WERI-Rb-1 (cell line): ENCODE data around the gene OSBPL6.

Source experiments
- DNase-seq: peaks from one replicate; pipeline ENCODE4 v3.0.0-alpha.2; 2020
- H3K27ac ChIP-seq: fragments of 250-450 bp; sonication (Bioruptor Pico); 2 replicates; pipeline ENCODE4 v1.5.1; 2020; ENCODE audit warnings: mild to moderate bottlenecking, moderate library complexity
- H3K27me3 ChIP-seq: fragments of 250-450 bp; sonication (Bioruptor Pico); 2 replicates; pipeline ENCODE4 v1.5.1; 2021; ENCODE audit warnings: mild to moderate bottlenecking, low read depth, moderate library complexity; ENCODE audit not compliant: insufficient read depth, severe bottlenecking
- H3K36me3 ChIP-seq: fragments of 250-450 bp; sonication (Bioruptor Pico); 2 replicates; pipeline ENCODE4 v1.5.1; 2020; ENCODE audit warnings: mild to moderate bottlenecking, moderate library complexity
- H3K4me3 ChIP-seq: 2 replicates; pipeline ENCODE4 v1.5.1; 2011; ENCODE audit warnings: low read depth, mild to moderate bottlenecking, control low read depth, low read length
- H3K9me3 ChIP-seq: fragments of 250-450 bp; sonication (Bioruptor Pico); 2 replicates; pipeline ENCODE4 v1.5.1; 2021; ENCODE audit warnings: mild to moderate bottlenecking, moderate library complexity; ENCODE audit not compliant: severe bottlenecking
- TF ChIP-seq, protein P1 (sequence below): IDR thresholded peaks from 2 replicates; pipeline ENCODE4 v1.5.1; 2011; ENCODE audit warnings: low read depth, mild to moderate bottlenecking, control low read depth, inconsistent platforms, low read length

The OSBPL6 gene

DNA sequence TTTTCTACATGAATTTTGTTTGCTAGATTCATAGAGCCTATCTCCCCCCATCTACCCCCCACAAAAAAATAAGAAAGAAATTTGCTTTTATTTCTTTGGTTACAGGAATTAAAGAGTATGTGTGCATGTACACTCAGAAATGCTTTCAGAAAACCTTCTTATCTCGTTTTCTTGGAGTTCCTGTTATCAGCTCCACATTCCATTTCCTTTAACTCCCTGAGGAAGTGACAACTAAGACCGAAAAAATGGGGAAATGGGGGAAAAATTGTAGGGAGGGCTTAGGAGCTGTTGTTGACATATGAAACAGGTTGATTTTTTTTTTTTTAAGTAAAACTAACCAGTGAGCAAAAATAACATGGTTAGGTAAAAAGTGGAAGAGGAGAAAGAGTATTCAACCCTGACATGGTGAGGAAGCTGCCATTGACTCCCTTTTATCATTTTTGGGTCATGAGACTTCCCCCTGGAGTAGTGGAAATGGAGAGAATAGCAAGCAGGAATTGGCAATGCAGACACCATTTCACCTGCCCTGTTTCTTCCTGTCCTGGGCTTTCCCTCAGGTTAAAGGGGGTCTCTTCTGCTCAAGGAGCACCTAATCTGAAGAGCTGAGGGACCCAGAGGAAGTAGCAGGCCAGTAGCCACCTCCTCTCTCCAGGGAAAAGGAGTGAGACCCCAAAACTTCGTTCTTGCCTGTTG lies 93.5 kb downstream of the OSBPL6 start:
- Histone ChIP-seq H3K27ac (no peak overlapping the region), H3K4me3 (no peak overlapping the region), H3K9me3 (no peaks in the 10 kb centered on the region), H3K36me3 (peaks cover 7% of the 10 kb centered on the region), H3K27me3 (no peaks in the 10 kb centered on the region)
- DNase-seq: no peak
- TF ChIP-seq, protein P1, sequence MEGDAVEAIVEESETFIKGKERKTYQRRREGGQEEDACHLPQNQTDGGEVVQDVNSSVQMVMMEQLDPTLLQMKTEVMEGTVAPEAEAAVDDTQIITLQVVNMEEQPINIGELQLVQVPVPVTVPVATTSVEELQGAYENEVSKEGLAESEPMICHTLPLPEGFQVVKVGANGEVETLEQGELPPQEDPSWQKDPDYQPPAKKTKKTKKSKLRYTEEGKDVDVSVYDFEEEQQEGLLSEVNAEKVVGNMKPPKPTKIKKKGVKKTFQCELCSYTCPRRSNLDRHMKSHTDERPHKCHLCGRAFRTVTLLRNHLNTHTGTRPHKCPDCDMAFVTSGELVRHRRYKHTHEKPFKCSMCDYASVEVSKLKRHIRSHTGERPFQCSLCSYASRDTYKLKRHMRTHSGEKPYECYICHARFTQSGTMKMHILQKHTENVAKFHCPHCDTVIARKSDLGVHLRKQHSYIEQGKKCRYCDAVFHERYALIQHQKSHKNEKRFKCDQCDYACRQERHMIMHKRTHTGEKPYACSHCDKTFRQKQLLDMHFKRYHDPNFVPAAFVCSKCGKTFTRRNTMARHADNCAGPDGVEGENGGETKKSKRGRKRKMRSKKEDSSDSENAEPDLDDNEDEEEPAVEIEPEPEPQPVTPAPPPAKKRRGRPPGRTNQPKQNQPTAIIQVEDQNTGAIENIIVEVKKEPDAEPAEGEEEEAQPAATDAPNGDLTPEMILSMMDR: no peak

DNA sequence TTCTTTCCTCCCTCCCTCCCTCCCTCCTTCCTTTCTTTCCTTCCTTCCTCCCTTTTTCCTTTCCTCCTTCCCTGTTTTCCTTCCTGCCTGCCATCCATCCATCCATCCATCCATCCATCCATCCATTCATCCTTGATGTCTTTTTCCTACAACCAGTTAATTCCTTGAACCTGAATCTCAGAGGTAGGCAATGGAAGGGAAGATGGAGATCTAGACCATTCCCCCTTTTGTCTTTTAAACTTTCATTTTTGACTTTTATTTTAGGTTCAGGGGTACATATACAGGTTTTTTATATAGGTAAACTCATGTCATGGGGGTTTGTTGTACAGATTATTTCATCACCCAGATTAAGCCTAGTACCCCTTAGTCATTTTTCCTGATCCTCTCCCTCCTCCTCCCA lies 97.4 kb downstream of the OSBPL6 start:
- Histone ChIP-seq H3K9me3 (no peaks in the 10 kb centered on the region), H3K36me3 (peaks cover 4% of the 10 kb centered on the region), H3K27ac (no peak overlapping the region), H3K27me3 (no peaks in the 10 kb centered on the region), H3K4me3 (no peak overlapping the region)
- no peak for DNase-seq
- TF ChIP-seq, protein P1: no peak

DNA sequence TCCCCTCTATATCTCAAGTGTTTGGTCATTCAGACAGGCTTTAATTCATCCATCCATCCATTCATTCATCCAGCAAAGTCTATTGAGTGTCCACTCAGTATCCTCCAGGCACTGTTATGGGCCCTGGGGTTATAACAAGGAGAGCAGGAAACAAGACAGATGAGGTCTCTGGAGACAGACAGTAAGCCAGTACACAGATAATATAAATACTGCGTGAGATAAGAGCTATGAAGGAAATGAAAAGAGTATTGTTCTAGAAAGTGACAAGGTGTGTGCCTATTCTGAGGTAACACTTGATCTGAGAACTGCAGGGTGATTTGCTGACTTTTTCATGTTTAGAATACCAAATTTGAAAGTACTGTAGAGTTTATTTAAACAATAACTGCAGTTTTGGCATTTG lies 98.3 kb downstream of the OSBPL6 start:
- DNase-seq: no peak
- H3K4me3 ChIP-seq: no peak overlapping the region
- TF ChIP-seq, protein P1: no peak
- no peak overlapping the region for H3K27ac ChIP-seq
- no peaks in the 10 kb centered on the region; the same call in 1 of the 2 replicates for H3K36me3 ChIP-seq
- no peaks in the 10 kb centered on the region for H3K27me3 ChIP-seq
- no peaks in the 10 kb centered on the region for H3K9me3 ChIP-seq

DNA sequence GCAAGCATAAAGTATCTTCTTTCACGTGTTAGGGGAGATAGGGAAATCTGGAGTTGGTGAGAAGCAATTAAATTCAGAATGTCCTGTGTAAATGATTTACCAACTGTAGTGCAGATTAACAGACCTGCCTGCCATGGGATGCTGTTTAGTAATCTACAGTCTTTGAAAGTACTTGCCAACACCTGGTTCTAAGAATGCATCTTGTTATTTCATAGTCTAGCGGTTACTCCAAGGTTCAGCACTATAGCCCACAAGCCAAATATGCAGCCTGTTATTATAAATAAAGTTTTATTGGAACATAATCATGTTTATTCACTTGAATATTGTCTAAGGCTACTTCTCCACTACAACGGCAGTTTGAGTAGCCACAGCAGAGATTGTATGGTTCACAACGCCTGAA lies 100.8 kb downstream of the OSBPL6 start:
- no peak for DNase-seq
- Histone ChIP-seq H3K36me3 (no peaks in the 10 kb centered on the region; the same call in none of the 2 replicates), H3K4me3 (no peak overlapping the region), H3K27ac (no peak overlapping the region), H3K9me3 (no peaks in the 10 kb centered on the region), H3K27me3 (no peaks in the 10 kb centered on the region)
- TF ChIP-seq, protein P1: no peak

DNA sequence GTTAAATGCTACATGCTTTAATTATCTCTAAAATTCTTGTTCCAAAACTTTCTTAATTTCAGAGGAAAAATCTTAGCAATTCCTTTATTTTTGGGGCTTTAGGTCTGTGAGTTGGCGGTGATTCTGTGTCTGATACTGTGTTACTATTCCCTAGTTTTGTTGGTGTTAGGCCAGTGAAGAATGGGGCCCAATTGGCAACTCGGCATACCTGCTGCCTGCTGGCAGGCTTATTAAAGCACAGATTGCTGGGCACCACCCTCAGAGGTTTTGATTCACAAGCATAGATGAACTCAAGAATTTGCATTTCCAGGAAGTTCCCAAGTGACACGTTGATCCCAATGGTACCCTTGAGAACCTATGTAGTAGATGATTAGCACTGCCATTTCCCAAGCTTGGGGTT lies 101.6 kb downstream of the OSBPL6 start:
- TF ChIP-seq, protein P1: no peak
- H3K36me3 ChIP-seq: no peaks in the 10 kb centered on the region; the same call in none of the 2 replicates
- H3K4me3 ChIP-seq: no peak overlapping the region
- no peaks in the 10 kb centered on the region for H3K27me3 ChIP-seq
- no peak overlapping the region for H3K27ac ChIP-seq
- H3K9me3 ChIP-seq: no peaks in the 10 kb centered on the region
- DNase-seq: no peak

DNA sequence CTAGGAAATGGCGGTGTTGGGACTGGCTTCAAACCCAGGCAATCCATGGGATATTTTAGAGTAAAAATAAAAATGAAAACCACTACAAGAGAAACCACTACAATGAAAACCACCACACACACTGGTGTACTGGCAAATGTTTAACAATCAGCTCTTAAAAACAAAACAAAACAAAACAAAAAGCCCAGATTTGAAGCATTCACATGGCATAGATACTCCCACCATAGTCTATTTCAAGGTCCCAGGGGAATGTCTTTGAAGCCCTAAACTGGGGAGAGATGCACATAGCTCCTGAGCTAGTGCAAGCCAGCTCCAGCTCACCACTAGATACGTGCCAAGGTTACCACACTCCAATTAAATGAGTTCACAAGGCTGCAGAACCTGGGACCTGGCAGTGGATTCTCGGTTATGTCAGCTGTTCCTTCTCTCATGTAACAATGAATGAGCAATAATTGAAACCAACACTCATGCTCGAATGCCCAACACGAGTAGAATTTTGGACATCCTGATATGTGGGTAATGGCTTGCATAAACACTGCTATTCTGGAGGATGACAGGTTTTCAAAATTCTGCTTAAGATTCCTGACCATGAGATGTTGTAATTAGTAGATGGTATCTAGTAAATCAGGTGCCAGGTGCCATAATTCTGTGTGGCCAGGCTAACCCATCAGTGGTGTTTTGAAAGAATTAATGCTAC lies 102.2 kb downstream of the OSBPL6 start:
- Histone ChIP-seq H3K9me3 (no peaks in the 10 kb centered on the region), H3K4me3 (no peak overlapping the region), H3K27me3 (no peaks in the 10 kb centered on the region), H3K36me3 (no peaks in the 10 kb centered on the region; the same call in none of the 2 replicates), H3K27ac (no peak overlapping the region)
- TF ChIP-seq, protein P1: no peak
- DNase-seq: no peak
